Urinary bladder (tissue), 4 donors: Measurements from ENCODE around the gene CRYBG2. TPM values are rescaled to one million over a fixed set of nuclear protein-coding genes. Genes with fewer than 3 reads are reported as not detected.

ENCODE experiments used
- DNase-seq: peaks from one replicate; pipeline ENCODE4 v3.0.0-alpha.2; 2015; ENCODE audit errors: extremely low spot score
- H3K27ac ChIP-seq: one replicate; pipeline ENCODE4 v1.5.1; 2013; ENCODE audit warnings: low read depth, mild to moderate bottlenecking, moderate library complexity
- H3K36me3 ChIP-seq: one replicate; pipeline ENCODE4 v1.6.1; 2013; ENCODE audit warnings: mild to moderate bottlenecking, moderate library complexity; ENCODE audit not compliant: insufficient read depth
- H3K4me1 ChIP-seq: one replicate; pipeline ENCODE4 v1.6.1; 2013; ENCODE audit warnings: mild to moderate bottlenecking, moderate library complexity; ENCODE audit not compliant: insufficient read depth
- H3K4me3 ChIP-seq: one replicate; pipeline ENCODE4 v1.5.1; 2013; ENCODE audit warnings: low read depth, low read length
- WGBS: extraction: QIAGEN DNeasy Blood & Tissue Kit; methylation state at CpG from one replicate; pipeline ENCODE4 v1.1.7; 2013; 5-methylcytosine and 5-hydroxymethylcytosine counted together
- polyA plus RNA-seq: library from polyadenylated mRNA; stranded (reverse); fragments of 200-250 nt; gene quantifications from one replicate; pipeline ENCODE4 v1.2.3, GENCODE V29; 2013
- total RNA-seq: library from RNA; depleted of rRNA; stranded (reverse); fragments of >200 nt; gene quantifications from one replicate; pipeline ENCODE4 v1.2.3, GENCODE V29; 2014
- donor health status: healthy with polysubstance abuse.
- donor health status: healthy.

The CRYBG2 gene
- total and polyA plus RNA-seq, 2 donors, result 1.5 to 3.3 TPM

- WGBS, result 75% methylated on average over 3 of the region's 3 CpGs
These were observed 76.7 kb downstream of the CRYBG2 start for GRCh38 chr1:26277261-26277661.

GRCh38 chr1:26276432-26276838 is 77.5 kb downstream of the CRYBG2 start:
- no peaks in the 10 kb centered on the region for H3K4me1 ChIP-seq
- 71% methylated on average over 2 of the region's 2 CpGs for WGBS
- H3K36me3 ChIP-seq, result no peaks in the 10 kb centered on the region
- no peak for DNase-seq
- H3K27ac ChIP-seq, result no peak overlapping the region
- no peak overlapping the region for H3K4me3 ChIP-seq

More at GRCh38 chr1:26277261-26277661, 76.7 kb downstream of the CRYBG2 start:
- no peaks in the 10 kb centered on the region for H3K36me3 ChIP-seq
- peak overlapping the region; percentile 40 for H3K27ac ChIP-seq
- no peak for DNase-seq
- no peak overlapping the region for H3K4me3 ChIP-seq
- H3K4me1 ChIP-seq, result no peaks in the 10 kb centered on the region

- Histone ChIP-seq H3K27ac (peak overlapping the region; percentile 25), H3K4me3 (no peak overlapping the region), H3K36me3 (no peaks in the 10 kb centered on the region), H3K4me1 (no peaks in the 10 kb centered on the region)
- peak; percentile 35 for DNase-seq
- WGBS, result 8% methylated on average over 3 of the region's 3 CpGs
These were observed 78.1 kb downstream of the CRYBG2 start for GRCh38 chr1:26275580-26276431.

- Histone ChIP-seq H3K27ac (peak overlapping the region; percentile 6), H3K4me1 (no peaks in the 10 kb centered on the region), H3K4me3 (no peak overlapping the region), H3K36me3 (no peaks in the 10 kb centered on the region)
- 80% methylated on average over 11 of the region's 11 CpGs for WGBS
- no peak for DNase-seq
These were observed 79.0 kb downstream of the CRYBG2 start for GRCh38 chr1:26274801-26275425.

Other genes starting within 250 kb of the CRYBG2 start
- gene PDIK1L, start 242.3 kb downstream of the CRYBG2 start, total RNA-seq, result 18.6 TPM
- gene PDIK1L, start 242.3 kb downstream of the CRYBG2 start, polyA plus RNA-seq, result 4.4 TPM
- 1.6 TPM for gene FAM110D, start 195.1 kb downstream of the CRYBG2 start, total RNA-seq
- gene FAM110D, start 195.1 kb downstream of the CRYBG2 start, polyA plus RNA-seq, result 7.4 TPM
- gene C1orf232, start 185.2 kb downstream of the CRYBG2 start, total RNA-seq, result not detected
- not detected for gene C1orf232, start 185.2 kb downstream of the CRYBG2 start, polyA plus RNA-seq
- gene ZNF593, start 184.2 kb downstream of the CRYBG2 start, total RNA-seq, result 6.8 TPM
- 60.4 TPM for gene ZNF593, start 184.2 kb downstream of the CRYBG2 start, polyA plus RNA-seq
- not detected for gene ZNF593OS, start 182.3 kb downstream of the CRYBG2 start, total RNA-seq
- 0.18 TPM for gene ZNF593OS, start 182.3 kb downstream of the CRYBG2 start, polyA plus RNA-seq
- 5.3 TPM for gene CNKSR1, start 176.6 kb downstream of the CRYBG2 start, total RNA-seq
- 4.2 TPM for gene CNKSR1, start 176.6 kb downstream of the CRYBG2 start, polyA plus RNA-seq
- not detected for gene CATSPER4, start 163.5 kb downstream of the CRYBG2 start, total RNA-seq
- not detected for gene CATSPER4, start 163.5 kb downstream of the CRYBG2 start, polyA plus RNA-seq
- gene CEP85, start 119.9 kb downstream of the CRYBG2 start, total RNA-seq, result 13.5 TPM
- 4.3 TPM for gene CEP85, start 119.9 kb downstream of the CRYBG2 start, polyA plus RNA-seq
- 12.3 TPM for gene SH3BGRL3, start 74.0 kb downstream of the CRYBG2 start, total RNA-seq
- 123 TPM for gene SH3BGRL3, start 74.0 kb downstream of the CRYBG2 start, polyA plus RNA-seq
- 3.5 TPM for gene UBXN11, start 47.5 kb downstream of the CRYBG2 start, total RNA-seq
- 12.2 TPM for gene UBXN11, start 47.5 kb downstream of the CRYBG2 start, polyA plus RNA-seq
- 3.3 TPM for gene CD52, start 36.2 kb downstream of the CRYBG2 start, total RNA-seq
- gene CD52, start 36.2 kb downstream of the CRYBG2 start, polyA plus RNA-seq, result 17.0 TPM
- gene ZNF683, start 18.6 kb upstream of the CRYBG2 start, total RNA-seq, result not detected
- 0.19 TPM for gene ZNF683, start 18.6 kb upstream of the CRYBG2 start, polyA plus RNA-seq
- gene LIN28A, start 56.7 kb upstream of the CRYBG2 start, total RNA-seq, result not detected
- gene LIN28A, start 56.7 kb upstream of the CRYBG2 start, polyA plus RNA-seq, result not detected
- 30.0 TPM for gene DHDDS, start 78.2 kb upstream of the CRYBG2 start, total RNA-seq
- 25.4 TPM for gene DHDDS, start 78.2 kb upstream of the CRYBG2 start, polyA plus RNA-seq
- 557 TPM for gene HMGN2, start 118.3 kb upstream of the CRYBG2 start, total RNA-seq
- 519 TPM for gene HMGN2, start 118.3 kb upstream of the CRYBG2 start, polyA plus RNA-seq
- 8.9 TPM for gene RPS6KA1, start 175.6 kb upstream of the CRYBG2 start, total RNA-seq
- 7.7 TPM for gene RPS6KA1, start 175.6 kb upstream of the CRYBG2 start, polyA plus RNA-seq